ENCODE measurements around the gene NRN1L.

Gene NRN1L

DNA sequence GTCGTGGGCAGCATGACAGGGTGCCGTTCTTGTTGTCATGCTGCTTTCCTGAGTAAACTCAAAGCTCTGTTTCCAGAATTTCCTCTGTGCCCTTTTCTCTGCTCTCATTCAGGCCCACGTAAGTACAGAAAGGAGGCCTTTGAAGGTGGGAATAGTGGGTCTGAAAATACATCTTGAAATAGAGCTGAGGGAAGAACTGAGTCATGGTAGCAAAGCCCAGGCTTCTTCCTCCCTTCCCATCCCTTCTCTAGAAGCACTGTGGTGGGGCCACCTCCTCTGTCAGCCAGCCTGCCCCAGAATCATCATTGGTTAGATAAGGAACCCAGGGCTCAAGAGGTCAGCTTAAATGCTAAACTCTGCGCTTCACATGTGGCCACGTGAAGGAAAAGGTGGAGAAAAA is 37.5 kb downstream of the NRN1L start:
- DNase-seq, result no peak

DNA sequence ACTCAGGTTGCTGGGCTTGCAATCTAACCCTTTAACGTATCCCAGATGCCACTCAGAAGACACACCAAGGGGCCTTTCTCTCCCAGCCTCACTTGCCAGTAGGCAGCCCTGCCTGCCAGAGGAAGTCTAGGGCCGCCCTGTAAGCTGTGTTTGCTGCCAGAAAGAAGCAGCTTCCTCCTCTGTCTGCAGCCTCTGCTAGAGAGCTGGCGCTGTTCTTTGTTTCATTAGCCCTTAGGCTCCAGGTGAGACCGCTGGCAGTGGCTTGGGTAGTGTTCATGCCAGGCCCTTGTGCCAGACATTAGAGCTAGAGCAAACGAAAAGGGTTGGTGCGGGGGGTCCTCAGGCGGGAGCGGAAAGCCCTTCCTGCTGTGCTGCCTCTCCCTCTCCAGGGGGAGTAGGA is 38.1 kb downstream of the NRN1L start:
- no peak for DNase-seq

DNA sequence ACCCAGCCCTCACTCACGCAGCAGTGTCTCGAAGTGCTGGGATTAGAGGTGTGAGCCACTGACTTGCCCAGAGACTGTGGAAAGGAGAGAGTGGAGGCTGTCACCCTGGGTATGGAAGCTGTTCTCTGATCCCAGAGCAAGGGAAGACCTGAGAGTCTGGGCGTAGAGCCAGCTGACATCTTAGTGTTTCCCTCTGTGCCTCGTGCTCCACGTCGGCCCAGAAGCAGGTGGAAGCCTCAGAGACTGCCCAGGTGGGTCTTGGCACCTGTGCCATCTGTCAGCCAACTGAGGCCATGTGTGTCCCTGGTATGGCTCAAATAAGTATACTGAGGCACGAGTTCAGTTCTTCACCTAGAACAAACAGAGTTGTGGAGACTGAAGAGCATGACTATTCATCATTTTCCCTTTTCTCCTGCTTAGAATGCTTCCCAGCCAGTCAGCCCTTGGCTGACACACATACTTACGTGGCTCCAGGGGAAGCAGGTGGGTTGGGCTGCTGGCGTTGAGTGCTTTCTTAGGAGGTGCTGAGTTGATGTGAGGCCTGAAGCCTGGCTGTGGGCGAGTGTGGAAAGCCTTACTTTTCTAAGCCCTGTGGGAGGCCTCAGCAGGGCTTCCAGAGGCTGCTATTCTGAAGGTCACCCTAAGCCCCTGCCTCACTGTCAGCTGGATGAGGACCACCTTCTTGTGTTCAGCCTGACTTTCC is 38.9 kb downstream of the NRN1L start:
- DNase-seq, result no peak

DNA sequence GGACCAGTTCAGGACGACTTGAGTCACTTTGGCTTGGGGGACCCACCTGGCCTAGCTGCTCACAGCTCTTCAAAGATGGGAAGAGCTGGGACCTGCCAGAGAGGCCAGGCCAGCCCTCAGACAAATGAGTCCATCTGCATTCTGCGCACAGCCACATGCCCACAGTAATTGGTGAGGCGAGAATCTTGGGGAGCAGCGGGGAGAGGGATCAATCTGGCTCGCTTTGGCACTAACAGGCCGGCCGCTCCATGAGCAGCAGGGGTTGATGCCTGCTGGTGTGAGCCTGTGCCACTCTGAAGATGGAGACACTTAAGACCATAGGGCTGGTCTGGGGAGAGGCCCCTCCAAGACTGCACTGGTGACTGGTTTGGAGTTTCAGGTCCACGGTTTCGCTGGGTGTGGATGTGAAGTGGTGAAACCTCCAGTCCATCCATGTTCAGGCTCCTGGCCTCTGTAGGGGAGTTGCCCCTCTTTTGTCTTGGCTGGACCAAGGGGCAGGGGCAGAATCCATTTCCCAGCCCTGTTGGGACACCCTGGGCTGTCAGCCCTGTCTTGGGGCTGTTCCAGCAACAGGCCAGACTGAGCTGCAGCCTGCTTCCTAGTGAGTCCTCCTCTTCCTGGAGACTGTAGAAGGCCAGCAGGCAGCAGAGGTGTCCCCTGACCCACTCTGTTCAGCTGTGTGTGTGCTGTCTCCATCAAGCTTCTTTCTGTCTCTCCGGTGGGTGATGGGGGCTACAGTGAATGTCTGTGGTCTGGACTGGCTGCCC is 39.6 kb downstream of the NRN1L start:
- no peak for DNase-seq

DNA sequence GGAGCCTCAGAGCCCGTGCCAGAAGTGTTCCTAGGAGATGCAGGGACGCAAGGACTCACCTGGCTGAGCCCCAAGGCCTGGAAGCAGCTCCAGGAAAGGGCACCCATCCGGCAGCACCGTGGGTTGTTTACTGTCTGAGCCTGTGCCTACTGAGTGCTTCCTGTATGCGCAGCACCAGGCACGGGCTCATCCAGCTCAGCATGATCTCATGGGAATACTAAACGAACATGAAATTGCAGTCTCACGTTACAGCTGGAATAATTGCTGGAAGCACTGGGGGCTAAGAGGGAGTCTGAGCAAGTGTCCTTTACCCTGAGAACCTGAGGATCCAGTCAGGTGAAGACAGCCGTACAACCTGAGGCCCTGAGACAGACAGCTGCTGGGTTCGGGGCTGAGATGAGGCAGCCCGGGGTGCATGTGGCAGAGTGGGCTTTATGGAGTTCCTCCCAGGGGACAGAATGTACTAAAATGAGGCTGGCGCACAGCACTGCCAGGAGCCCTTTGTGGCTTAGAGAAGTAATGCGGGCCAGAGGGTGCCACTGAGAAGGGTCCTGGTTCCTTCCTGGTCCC is 41.6 kb downstream of the NRN1L start:
- DNase-seq, result no peak

DNA sequence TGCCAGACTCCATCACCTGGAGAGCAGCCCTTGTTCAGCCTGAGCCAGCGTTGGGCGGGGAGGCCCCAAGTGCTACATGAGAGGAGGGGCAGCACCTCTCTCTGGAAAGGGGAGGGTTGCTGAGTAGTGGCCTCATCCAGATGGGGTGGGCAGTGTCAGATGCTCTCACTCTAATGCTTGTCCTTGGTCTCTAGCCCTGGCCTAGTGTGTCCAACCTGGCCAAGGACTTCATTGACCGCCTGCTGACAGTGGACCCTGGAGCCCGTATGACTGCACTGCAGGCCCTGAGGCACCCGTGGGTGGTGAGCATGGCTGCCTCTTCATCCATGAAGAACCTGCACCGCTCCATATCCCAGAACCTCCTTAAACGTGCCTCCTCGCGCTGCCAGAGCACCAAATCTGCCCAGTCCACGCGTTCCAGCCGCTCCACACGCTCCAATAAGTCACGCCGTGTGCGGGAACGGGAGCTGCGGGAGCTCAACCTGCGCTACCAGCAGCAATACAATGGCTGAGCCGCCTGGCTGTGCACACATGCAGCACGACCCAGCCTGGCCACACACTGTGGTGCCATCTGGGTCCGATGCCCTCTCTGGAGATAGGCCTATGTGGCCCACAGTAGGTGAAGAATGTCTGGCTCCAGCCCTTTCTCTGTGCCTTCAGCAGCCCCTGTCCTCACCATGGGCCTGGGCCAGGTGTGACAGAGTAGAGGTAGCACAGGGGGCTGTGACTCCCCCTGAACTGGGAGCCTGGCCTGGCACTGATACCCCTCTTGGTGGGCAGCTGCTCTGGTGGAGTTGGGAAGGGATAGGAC is 42.7 kb downstream of the NRN1L start:
- no peak for DNase-seq

DNA sequence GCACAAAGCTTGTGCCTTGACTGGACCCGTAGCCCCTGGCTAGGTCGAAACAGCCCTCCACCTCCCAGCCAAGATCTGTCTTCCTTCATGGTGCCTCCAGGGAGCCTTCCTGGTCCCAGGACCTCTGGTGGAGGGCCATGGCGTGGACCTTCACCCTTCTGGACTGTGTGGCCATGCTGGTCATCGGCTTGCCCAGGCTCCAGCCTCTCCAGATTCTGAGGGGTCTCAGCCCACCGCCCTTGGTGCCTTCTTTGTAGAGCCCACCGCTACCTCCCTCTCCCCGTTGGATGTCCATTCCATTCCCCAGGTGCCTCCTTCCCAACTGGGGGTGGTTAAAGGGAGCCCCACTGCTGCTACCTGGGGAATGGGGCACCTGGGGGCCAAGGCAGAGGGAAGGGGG is 43.5 kb downstream of the NRN1L start:
- DNase-seq, result no peak

DNA sequence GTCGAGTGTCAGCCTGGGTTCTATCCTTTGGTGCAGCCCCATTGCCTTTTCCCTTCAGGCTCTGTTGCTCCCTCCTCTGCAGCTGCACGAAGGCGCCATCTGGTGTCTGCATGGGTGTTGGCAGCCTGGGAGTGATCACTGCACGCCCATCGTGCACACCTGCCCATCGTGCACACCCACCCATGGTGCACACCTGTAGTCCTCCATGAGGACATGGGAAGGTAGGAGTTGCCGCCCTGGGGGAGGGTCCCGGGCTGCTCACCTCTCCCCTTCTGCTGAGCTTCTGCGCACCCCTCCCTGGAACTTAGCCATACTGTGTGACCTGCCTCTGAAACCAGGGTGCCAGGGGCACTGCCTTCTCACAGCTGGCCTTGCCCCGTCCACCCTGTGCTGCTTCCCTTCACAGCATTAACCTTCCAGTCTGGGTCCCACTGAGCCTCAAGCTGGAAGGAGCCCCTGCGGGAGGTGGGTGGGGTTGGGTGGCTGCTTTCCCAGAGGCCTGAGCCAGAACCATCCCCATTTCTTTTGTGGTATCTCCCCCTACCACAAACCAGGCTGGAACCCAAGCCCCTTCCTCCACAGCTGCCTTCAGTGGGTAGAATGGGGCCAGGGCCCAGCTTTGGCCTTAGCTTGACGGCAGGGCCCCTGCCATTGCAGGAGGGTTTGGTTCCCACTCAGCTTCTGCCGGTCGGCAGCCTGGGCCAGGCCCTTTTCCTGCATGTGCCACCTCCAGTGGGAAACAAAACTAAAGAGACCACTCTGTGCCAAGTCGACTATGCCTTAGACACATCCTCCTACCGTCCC is 44.1 kb downstream of the NRN1L start:
- peak; percentile 72 for DNase-seq

DNA sequence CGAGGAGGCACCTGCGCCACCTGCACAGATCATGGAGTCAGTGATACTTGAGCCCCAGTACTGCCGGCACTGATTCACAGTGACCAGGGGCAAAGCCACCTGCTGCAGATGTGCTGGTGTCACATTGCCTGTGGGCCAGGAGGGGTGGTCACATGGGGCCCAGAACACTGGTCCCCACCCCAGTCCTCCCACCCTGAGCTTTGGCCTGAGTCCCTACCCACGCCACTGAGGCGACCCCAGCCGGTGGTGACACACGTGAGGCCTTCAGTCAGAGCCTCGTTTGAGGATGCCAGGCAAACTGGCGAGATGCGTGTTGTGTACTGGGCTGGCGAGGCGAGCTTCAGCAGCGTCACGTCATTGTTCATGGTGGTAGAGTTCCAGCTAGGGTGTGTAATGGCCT is 45.5 kb downstream of the NRN1L start:
- no peak for DNase-seq

DNA sequence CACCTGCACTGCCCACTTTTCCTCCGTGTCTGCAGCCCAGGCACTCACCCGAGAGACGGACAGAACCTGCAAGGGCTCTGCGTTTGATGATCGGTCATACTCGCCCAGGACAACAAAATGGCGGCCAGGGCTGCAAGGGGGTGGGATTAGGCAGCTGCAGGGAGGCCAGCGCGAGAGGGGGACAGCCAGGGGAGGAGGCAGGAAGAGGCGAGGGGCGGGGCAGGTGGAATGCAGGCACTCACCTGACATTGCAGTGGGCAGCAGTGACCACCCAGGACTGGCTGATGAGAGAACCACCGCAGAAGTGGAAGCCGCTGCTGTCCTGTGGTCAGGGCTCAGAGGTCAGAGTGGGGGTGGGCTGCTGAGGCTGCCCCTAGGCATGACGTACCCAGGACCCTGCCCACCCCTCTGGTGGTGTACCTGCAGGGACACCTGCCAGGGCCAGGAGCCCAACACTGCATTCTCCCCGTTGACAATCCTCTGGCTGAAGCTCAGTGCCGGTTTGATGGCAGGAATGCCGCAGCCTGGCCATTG is 46.1 kb downstream of the NRN1L start:
- no peak for DNase-seq

DNA sequence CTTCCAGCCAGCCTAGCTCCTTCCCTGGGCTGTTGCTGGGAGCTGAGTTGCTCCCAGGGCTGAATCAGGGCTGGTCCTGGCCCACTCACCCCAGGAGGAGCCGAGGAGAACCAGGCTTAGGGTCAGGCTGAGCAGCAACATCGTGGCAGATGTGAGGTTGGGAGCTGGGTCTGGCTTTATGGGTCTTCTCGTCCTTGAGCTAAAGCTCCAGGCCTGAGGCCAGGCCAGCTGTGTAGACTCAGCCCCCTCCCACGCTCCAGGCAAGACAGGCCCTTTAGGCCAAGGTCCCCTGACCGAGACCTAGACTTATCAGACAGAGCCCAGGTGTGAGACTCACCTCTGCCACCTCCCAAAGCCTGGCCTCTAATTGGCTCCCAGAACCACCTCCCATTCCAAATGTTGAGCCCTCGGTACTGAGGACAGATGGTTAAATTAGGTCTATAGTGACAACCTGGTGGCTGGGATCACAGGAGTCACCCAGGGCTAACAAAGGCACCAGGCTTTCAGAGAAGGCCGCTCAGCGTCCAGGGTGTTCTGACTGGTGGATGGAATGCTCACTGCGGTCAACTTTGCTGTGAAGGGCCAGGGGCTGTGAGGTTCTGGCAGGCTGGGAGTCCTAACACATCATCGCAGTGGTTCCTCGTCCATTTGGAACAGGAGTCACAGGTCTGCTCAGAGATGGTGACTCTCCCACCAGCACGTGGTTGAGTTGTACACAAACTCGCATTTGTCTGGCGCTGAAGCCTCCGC is 47.2 kb downstream of the NRN1L start, which contains the start of gene CTRL:
Gene CTRL (minus strand): TSS at position 151 of the 750 bp plus-strand sequence. CDS start 10 bp downstream, at position 141.
- DNase-seq, result no peak

DNA sequence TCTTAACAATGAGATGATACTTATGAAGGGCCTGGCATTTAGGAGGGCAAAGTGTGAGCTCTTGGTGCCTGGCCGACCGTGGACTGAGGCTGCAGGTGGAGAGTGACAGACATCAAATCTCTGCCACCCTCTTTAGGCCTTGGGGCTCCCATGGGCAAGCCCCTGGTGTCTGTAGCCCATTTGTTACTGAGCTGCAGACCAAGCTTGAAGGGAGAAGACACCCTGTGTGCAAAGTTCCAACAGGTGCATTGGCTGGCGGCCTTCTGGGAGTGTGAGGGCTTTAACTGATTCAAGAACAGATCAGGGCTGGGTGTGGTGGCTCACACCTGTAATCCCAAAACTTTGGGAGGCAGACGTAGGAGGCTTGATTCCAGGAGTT is 47.8 kb downstream of the NRN1L start:
- DNase-seq, result no peak

DNA sequence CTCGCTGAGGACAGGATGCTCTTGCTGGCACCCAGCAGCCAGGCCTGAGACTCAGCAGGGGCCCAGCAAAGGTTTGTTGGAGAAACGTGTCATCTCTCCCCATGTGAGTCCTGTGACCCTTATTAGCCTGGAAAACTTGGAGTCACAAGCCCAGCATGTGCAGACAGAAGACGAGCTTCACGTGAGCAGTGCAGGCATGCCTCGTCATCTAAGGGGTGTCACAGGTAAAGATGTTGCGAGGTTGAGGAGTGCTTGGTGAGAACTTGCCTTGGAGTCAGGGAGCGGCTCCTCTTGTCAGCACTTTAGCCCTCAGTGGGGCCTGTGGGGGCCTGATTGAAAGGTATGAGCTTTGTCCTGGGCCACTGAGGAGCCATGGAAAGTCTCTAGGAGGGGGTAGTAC is 49.1 kb downstream of the NRN1L start:
- no peak for DNase-seq

DNA sequence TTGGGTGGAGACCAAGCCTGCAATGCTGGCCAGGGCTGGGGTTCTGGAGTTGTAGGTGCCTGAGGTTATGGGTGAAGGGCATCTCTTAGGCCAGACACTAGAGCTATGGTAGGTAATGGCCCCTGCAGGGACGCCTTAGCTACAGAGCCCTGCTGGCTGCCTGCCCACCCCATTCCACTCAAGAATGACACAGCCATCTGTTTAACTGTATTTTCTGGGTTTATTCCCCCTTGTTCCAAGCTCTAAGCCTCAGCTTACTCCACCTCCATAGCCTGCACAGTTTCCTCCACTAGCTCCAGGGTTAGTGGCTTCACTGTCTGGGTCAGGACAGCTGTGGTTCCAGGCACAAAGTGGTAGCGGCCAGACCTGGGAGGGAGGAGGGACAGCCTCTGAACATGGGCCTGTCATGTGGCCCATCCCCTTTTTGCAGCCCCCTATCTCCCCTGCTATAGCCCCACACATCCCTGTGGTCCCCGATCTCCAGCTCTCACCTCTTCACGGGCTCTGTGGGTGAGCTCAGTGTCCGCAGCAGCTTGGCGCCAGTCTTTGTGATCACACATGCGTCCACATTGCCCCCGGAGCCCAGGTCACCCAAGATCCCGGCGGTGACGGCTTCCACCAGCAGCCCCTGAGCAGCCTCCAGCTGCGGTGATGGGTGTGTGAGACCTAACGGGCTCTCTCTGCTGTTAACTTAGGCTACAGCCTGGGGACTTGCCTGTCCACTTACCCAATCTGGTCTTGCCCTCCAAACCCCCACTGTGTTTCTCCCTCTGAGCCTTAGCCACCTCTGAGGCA is 49.8 kb downstream of the NRN1L start:
- DNase-seq, result no peak

DNA sequence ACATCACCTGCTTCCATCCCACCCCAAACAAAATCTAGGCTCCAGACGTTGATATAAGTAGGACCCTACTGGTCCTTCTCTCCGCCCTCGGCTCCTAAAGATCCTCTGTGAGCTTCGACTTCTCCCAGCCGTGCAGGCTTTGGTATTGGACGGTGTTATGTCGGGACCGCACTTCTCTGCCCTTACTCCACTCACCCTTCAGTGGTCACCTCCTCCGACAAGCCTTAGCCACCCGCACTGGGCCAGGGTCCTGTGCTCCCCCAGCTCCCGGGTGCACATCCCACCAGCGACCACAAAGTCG is 50.4 kb downstream of the NRN1L start:
- no peak for DNase-seq

DNA sequence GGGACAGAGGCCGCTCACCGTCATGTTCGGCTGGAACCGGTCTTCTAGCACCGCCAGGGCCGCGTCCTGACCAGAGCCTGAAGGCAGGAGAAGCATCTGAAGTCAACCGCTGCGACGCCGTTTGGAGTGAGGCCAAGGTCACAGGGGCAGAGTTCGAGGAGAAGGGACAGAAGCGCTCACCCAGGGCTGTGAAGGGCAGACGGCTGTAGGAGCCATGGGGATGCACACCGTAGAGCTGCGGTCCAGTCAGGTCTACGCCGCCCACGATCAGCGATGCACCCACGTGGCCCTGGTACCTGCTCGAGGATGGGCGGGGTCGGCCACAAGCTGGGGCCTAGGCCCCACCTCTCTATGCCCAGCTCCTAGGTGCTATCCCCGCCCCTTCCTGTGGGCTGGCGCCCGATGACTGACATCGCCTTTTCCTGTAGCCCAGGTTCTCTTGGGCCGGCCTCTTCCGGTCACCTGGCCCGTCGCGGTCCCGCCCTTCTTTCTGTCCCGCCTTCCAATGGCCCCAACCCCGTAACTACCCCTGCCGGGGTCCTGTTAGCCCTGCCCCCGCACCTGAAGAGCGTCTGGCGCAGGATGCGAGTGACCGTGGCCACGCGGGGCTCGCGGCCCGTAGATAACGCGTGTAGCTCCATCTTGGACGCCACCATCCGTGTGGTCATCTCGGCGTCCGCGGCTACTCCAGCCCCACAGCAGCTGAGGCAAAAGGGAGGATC is 50.9 kb downstream of the NRN1L start:
- DNase-seq, result peak; percentile 96

All from CD4-positive, alpha-beta T cell treated with Interferon gamma for 1 hour (primary cell).